ENCODE measurements around the gene STAT1.

STAT1 gene

GRCh38 chr2:190959911-190960788 is 53.8 kb downstream of the STAT1 start:
- H3K4ac ChIP-seq (ENCODE audit: low read depth, low read length): no peak overlapping the region
- H3K18ac ChIP-seq (ENCODE audit: low read length): no peak overlapping the region
- no peak overlapping the region for H2BK5ac ChIP-seq (ENCODE audit: low read length)
- H3K4me3 ChIP-seq (ENCODE audit: low read length): no peak overlapping the region
- no peak overlapping the region for H3K27ac ChIP-seq (ENCODE audit: low read depth, low read length)
- no peaks in the 10 kb centered on the region for H3K79me2 ChIP-seq (ENCODE audit: control insufficient read depth, insufficient read depth, low read length)
- no peak overlapping the region for H2AK5ac ChIP-seq (ENCODE audit: low read length)
- H3K4me1 ChIP-seq (ENCODE audit: control insufficient read depth, low read depth, low read length): no peaks in the 10 kb centered on the region
- no peak overlapping the region for H3K4me2 ChIP-seq (ENCODE audit: low read length)
- H2BK15ac ChIP-seq (replicated peaks; ENCODE audit: low read depth): no peak overlapping the region
- H4K5ac ChIP-seq (ENCODE audit: low read length): no peak overlapping the region
- no peak overlapping the region for H3K9ac ChIP-seq (ENCODE audit: low read length)
- DNase-seq: no peak
- H3K27me3 ChIP-seq (ENCODE audit: insufficient read depth, low read length, poor library complexity): no peaks in the 10 kb centered on the region
- H4K8ac ChIP-seq (ENCODE audit: low read depth, low read length): no peak overlapping the region
- H3K79me1 ChIP-seq (ENCODE audit: low read length): no peaks in the 10 kb centered on the region
- no peak overlapping the region for H3K56ac ChIP-seq (ENCODE audit: low read length)
- H2BK120ac ChIP-seq (ENCODE audit: low read depth, low read length): no peak overlapping the region
- no peak overlapping the region for H3K23ac ChIP-seq (ENCODE audit: low read length)
- WGBS (ENCODE audit: extremely low coverage, insufficient coverage, low lambda C conversion rate): 100% methylated on average over 1 of the region's 5 CpGs
- H3K36me3 ChIP-seq (ENCODE audit: control insufficient read depth, insufficient read depth, low read length): no peaks in the 10 kb centered on the region

- H2AK5ac ChIP-seq (ENCODE audit: low read length): no peak overlapping the region
- no peak for DNase-seq
- H2BK5ac ChIP-seq (ENCODE audit: low read length): no peak overlapping the region
- no peak overlapping the region for H3K23ac ChIP-seq (ENCODE audit: low read length)
- H3K36me3 ChIP-seq (ENCODE audit: control insufficient read depth, insufficient read depth, low read length): no peaks in the 10 kb centered on the region
- H3K9ac ChIP-seq (ENCODE audit: low read length): no peak overlapping the region
- no peak overlapping the region for H4K8ac ChIP-seq (ENCODE audit: low read depth, low read length)
- H3K4me3 ChIP-seq (ENCODE audit: low read length): no peak overlapping the region
- no peak overlapping the region for H3K4me2 ChIP-seq (ENCODE audit: low read length)
- no peaks in the 10 kb centered on the region for H3K27me3 ChIP-seq (ENCODE audit: insufficient read depth, low read length, poor library complexity)
- no peaks in the 10 kb centered on the region for H3K79me2 ChIP-seq (ENCODE audit: control insufficient read depth, insufficient read depth, low read length)
- no peak overlapping the region for H2BK120ac ChIP-seq (ENCODE audit: low read depth, low read length)
- H3K27ac ChIP-seq (ENCODE audit: low read depth, low read length): no peak overlapping the region
- H2BK15ac ChIP-seq (replicated peaks; ENCODE audit: low read depth): no peak overlapping the region
- no peak overlapping the region for H3K18ac ChIP-seq (ENCODE audit: low read length)
- H3K79me1 ChIP-seq (ENCODE audit: low read length): no peaks in the 10 kb centered on the region
- WGBS (ENCODE audit: extremely low coverage, insufficient coverage, low lambda C conversion rate): no CpG with 5 or more reads among the region's 4 CpGs
- no peak overlapping the region for H4K5ac ChIP-seq (ENCODE audit: low read length)
- no peak overlapping the region for H3K4ac ChIP-seq (ENCODE audit: low read depth, low read length)
- H3K56ac ChIP-seq (ENCODE audit: low read length): no peak overlapping the region
- peaks cover 2% of the 10 kb centered on the region for H3K4me1 ChIP-seq (ENCODE audit: control insufficient read depth, low read depth, low read length)
Observed at GRCh38 chr2:190953257-190953656, 60.7 kb downstream of the STAT1 start.

- Histone ChIP-seq H4K8ac (ENCODE audit: low read depth, low read length) (no peak overlapping the region), H3K79me1 (ENCODE audit: low read length) (no peaks in the 10 kb centered on the region), H3K9ac (ENCODE audit: low read length) (no peak overlapping the region), H3K27me3 (ENCODE audit: insufficient read depth, low read length, poor library complexity) (no peaks in the 10 kb centered on the region), H4K5ac (ENCODE audit: low read length) (no peak overlapping the region), H2AK5ac (ENCODE audit: low read length) (no peak overlapping the region), H2BK15ac (replicated peaks; ENCODE audit: low read depth) (no peak overlapping the region), H2BK5ac (ENCODE audit: low read length) (no peak overlapping the region), H3K27ac (ENCODE audit: low read depth, low read length) (no peak overlapping the region), H3K4me1 (ENCODE audit: control insufficient read depth, low read depth, low read length) (peaks cover 2% of the 10 kb centered on the region), H3K56ac (ENCODE audit: low read length) (no peak overlapping the region), H3K4me3 (ENCODE audit: low read length) (no peak overlapping the region), H2BK120ac (ENCODE audit: low read depth, low read length) (no peak overlapping the region), H3K18ac (ENCODE audit: low read length) (no peak overlapping the region), H3K4ac (ENCODE audit: low read depth, low read length) (no peak overlapping the region), H3K79me2 (ENCODE audit: control insufficient read depth, insufficient read depth, low read length) (no peaks in the 10 kb centered on the region), H3K23ac (ENCODE audit: low read length) (no peak overlapping the region), H3K36me3 (ENCODE audit: control insufficient read depth, insufficient read depth, low read length) (no peaks in the 10 kb centered on the region), H3K4me2 (ENCODE audit: low read length) (no peak overlapping the region)
- no peak for DNase-seq
- WGBS (ENCODE audit: extremely low coverage, insufficient coverage, low lambda C conversion rate): no CpG with 5 or more reads among the region's 3 CpGs
Observed at GRCh38 chr2:190950566-190950991, 63.4 kb downstream of the STAT1 start.

- no peak overlapping the region for H3K27ac ChIP-seq (ENCODE audit: low read depth, low read length)
- no peak overlapping the region for H3K4me2 ChIP-seq (ENCODE audit: low read length)
- no peak overlapping the region for H3K18ac ChIP-seq (ENCODE audit: low read length)
- no peak overlapping the region for H3K23ac ChIP-seq (ENCODE audit: low read length)
- WGBS (ENCODE audit: extremely low coverage, insufficient coverage, low lambda C conversion rate): no CpG with 5 or more reads among the region's 2 CpGs
- peak; percentile 27 for DNase-seq
- H3K36me3 ChIP-seq (ENCODE audit: control insufficient read depth, insufficient read depth, low read length): no peaks in the 10 kb centered on the region
- no peak overlapping the region for H3K9ac ChIP-seq (ENCODE audit: low read length)
- H3K4me1 ChIP-seq (ENCODE audit: control insufficient read depth, low read depth, low read length): peaks cover 2% of the 10 kb centered on the region
- H4K8ac ChIP-seq (ENCODE audit: low read depth, low read length): no peak overlapping the region
- no peak overlapping the region for H2AK5ac ChIP-seq (ENCODE audit: low read length)
- H2BK120ac ChIP-seq (ENCODE audit: low read depth, low read length): no peak overlapping the region
- no peak overlapping the region for H2BK5ac ChIP-seq (ENCODE audit: low read length)
- H3K56ac ChIP-seq (ENCODE audit: low read length): no peak overlapping the region
- no peaks in the 10 kb centered on the region for H3K27me3 ChIP-seq (ENCODE audit: insufficient read depth, low read length, poor library complexity)
- no peak overlapping the region for H2BK15ac ChIP-seq (replicated peaks; ENCODE audit: low read depth)
- no peak overlapping the region for H3K4ac ChIP-seq (ENCODE audit: low read depth, low read length)
- H4K5ac ChIP-seq (ENCODE audit: low read length): no peak overlapping the region
- H3K79me2 ChIP-seq (ENCODE audit: control insufficient read depth, insufficient read depth, low read length): no peaks in the 10 kb centered on the region
- H3K4me3 ChIP-seq (ENCODE audit: low read length): no peak overlapping the region
- H3K79me1 ChIP-seq (ENCODE audit: low read length): no peaks in the 10 kb centered on the region
Observed at GRCh38 chr2:190948671-190949070, 65.3 kb downstream of the STAT1 start.

- Histone ChIP-seq H3K27ac (ENCODE audit: low read depth, low read length) (no peak overlapping the region), H3K9ac (ENCODE audit: low read length) (no peak overlapping the region), H3K56ac (ENCODE audit: low read length) (no peak overlapping the region), H3K27me3 (ENCODE audit: insufficient read depth, low read length, poor library complexity) (no peaks in the 10 kb centered on the region), H3K4me3 (ENCODE audit: low read length) (no peak overlapping the region), H4K5ac (ENCODE audit: low read length) (no peak overlapping the region), H3K4ac (ENCODE audit: low read depth, low read length) (no peak overlapping the region), H3K4me1 (ENCODE audit: control insufficient read depth, low read depth, low read length) (peaks cover 2% of the 10 kb centered on the region), H3K36me3 (ENCODE audit: control insufficient read depth, insufficient read depth, low read length) (no peaks in the 10 kb centered on the region), H2AK5ac (ENCODE audit: low read length) (no peak overlapping the region), H3K79me1 (ENCODE audit: low read length) (no peaks in the 10 kb centered on the region), H2BK5ac (ENCODE audit: low read length) (no peak overlapping the region), H2BK15ac (replicated peaks; ENCODE audit: low read depth) (no peak overlapping the region), H3K4me2 (ENCODE audit: low read length) (no peak overlapping the region), H3K18ac (ENCODE audit: low read length) (no peak overlapping the region), H4K8ac (ENCODE audit: low read depth, low read length) (no peak overlapping the region), H3K23ac (ENCODE audit: low read length) (no peak overlapping the region), H3K79me2 (ENCODE audit: control insufficient read depth, insufficient read depth, low read length) (no peaks in the 10 kb centered on the region), H2BK120ac (ENCODE audit: low read depth, low read length) (no peak overlapping the region)
- no CpG with 5 or more reads among the region's 2 CpGs for WGBS (ENCODE audit: extremely low coverage, insufficient coverage, low lambda C conversion rate)
- peak; percentile 57 for DNase-seq
Observed at GRCh38 chr2:190947711-190948251, 66.2 kb downstream of the STAT1 start.
